Hepatocyte (in vitro differentiated cells): ENCODE measurements around the gene NSF.

Source experiments
- CTCF ChIP-seq: fragments of 200-600 bp; sonication (generic); IDR thresholded peaks from 2 replicates; pipeline ENCODE4 v1.5.1; 2016; ENCODE audit warnings: antibody characterized with exemption, mild to moderate bottlenecking; ENCODE audit not compliant: poor library complexity
- EZH2 ChIP-seq: fragments of 200-600 bp; sonication (generic); IDR thresholded peaks from 2 replicates; pipeline ENCODE4 v1.6.1; 2016; ENCODE audit warnings: antibody characterized with exemption, mild to moderate bottlenecking, borderline replicate concordance
- EZH2phosphoT487 ChIP-seq: fragments of 200-600 bp; sonication (generic); IDR thresholded peaks from one replicate; pipeline ENCODE4 v1.6.1; 2018; ENCODE audit warnings: antibody characterized with exemption, mild to moderate bottlenecking, low read depth, moderate library complexity; ENCODE audit not compliant: unreplicated experiment, severe bottlenecking

- TF ChIP-seq EZH2 (no peak), CTCF (no peak), EZH2phosphoT487 (no peak)
Observed at GRCh38 chr17:46717999-46718398, 127.5 kb downstream of the NSF start.
